Cardiac fibroblast (primary cell): Measurements from ENCODE around the gene SUSD1.
A peak's percentile ranks its signal among the peaks of the same experiment; 100 is the strongest.

Experiments
- DNase-seq, 2 donors: peaks; one replicate each; pipeline versions ENCODE4 v3.0.0 to v3.0.0-alpha.2; 2010; ENCODE audit warnings: low read depth in 2 of 2
- H3K4me3 ChIP-seq, 2 donors: replicated peaks in 1 of 2; 1 replicate in 1 of 2; 2 replicates in 1 of 2; pipeline ENCODE4 v1.5.1; 2011; ENCODE audit warnings: low read depth in 2 of 2, low read length in 2 of 2, mild to moderate bottlenecking in 2 of 2, moderate library complexity in 1 of 2
- CTCF ChIP-seq: IDR thresholded peaks from one replicate; pipeline ENCODE4 v1.5.1; 2011; ENCODE audit warnings: low read depth, mild to moderate bottlenecking, low read length, inconsistent platforms

Gene SUSD1

GRCh38 chr9:112094241-112094640 lies 80.9 kb downstream of the SUSD1 start:
- no peak for DNase-seq
- H3K4me3 ChIP-seq, result no peak overlapping the region
- TF ChIP-seq CTCF, result no peak

- no peak for DNase-seq
- no peak for TF ChIP-seq CTCF
- no peak overlapping the region for H3K4me3 ChIP-seq
Observed at GRCh38 chr9:112093870-112094216, 81.3 kb downstream of the SUSD1 start.

- DNase-seq, result no peak
- no peak for TF ChIP-seq CTCF
- no peak overlapping the region for H3K4me3 ChIP-seq
Observed at GRCh38 chr9:112093147-112093869, 81.8 kb downstream of the SUSD1 start.

GRCh38 chr9:112091810-112092209 lies 83.3 kb downstream of the SUSD1 start:
- peak; percentile 47 for TF ChIP-seq CTCF
- H3K4me3 ChIP-seq, result no peak overlapping the region
- peak; percentile 42 to 54 for DNase-seq

GRCh38 chr9:112087506-112087905 lies 87.6 kb downstream of the SUSD1 start:
- H3K4me3 ChIP-seq, result no peak overlapping the region
- no peak for DNase-seq
- TF ChIP-seq CTCF, result no peak

GRCh38 chr9:112086627-112087026 lies 88.5 kb downstream of the SUSD1 start:
- peak; percentile 55 to 70 for DNase-seq
- peak; percentile 52 for TF ChIP-seq CTCF
- H3K4me3 ChIP-seq, result no peak overlapping the region

GRCh38 chr9:112084907-112085306 lies 90.2 kb downstream of the SUSD1 start:
- DNase-seq, result no peak
- no peak for TF ChIP-seq CTCF

More at GRCh38 chr9:112084907-112085306, 90.2 kb downstream of the SUSD1 start:
- H3K4me3 ChIP-seq, result no peak overlapping the region
